Measurements from ENCODE around the gene CFAP99. TPM values are rescaled to one million over a fixed set of nuclear protein-coding genes. Genes with fewer than 3 reads are reported as not detected.

CFAP99 gene
- total RNA-seq, 4 donors from 2014 or later = not detected

- TF ChIP-seq POLR2A (IDR thresholded peaks at IDR 0.05) (no peak), CTCF (IDR thresholded peaks at IDR 0.05) (no peak)
- 58 to 60% methylated on average over 9 of the region's 9 CpGs for WGBS, 2 donors
- DNase-seq (ENCODE audit: low spot score in 2 of 2) = no peak
- no peak overlapping the region for H3K4me3 ChIP-seq (ENCODE audit: low read depth, poor library complexity, severe bottlenecking)
- intact Hi-C loops (cut with DNase I; ENCODE audit: low total_unique reads) = no loop called here
Measured at GRCh38 chr4:2419814-2420213, 1.1 kb downstream of the CFAP99 start.

GRCh38 chr4:2421928-2422327 is 3.2 kb downstream of the CFAP99 start:
- intact Hi-C loops (cut with DNase I; ENCODE audit: low total_unique reads) = no loop called here
- 83 to 85% methylated on average over 6 of the region's 6 CpGs for WGBS, 2 donors
- TF ChIP-seq CTCF (IDR thresholded peaks at IDR 0.05) = no peak
- TF ChIP-seq POLR2A (IDR thresholded peaks at IDR 0.05) = no peak
- no peak overlapping the region for H3K4me3 ChIP-seq (ENCODE audit: low read depth, poor library complexity, severe bottlenecking)
- no peak for DNase-seq (ENCODE audit: low spot score in 2 of 2)

GRCh38 chr4:2423066-2423465 is 4.3 kb downstream of the CFAP99 start:
- intact Hi-C loops (cut with DNase I; ENCODE audit: low total_unique reads) = no loop called here
- no peak for DNase-seq (ENCODE audit: low spot score in 2 of 2)
- no peak overlapping the region for H3K4me3 ChIP-seq (ENCODE audit: low read depth, poor library complexity, severe bottlenecking)
- WGBS, 2 donors = 64 to 73% methylated on average over 4 of the region's 4 CpGs
- TF ChIP-seq POLR2A (IDR thresholded peaks at IDR 0.05) (no peak), CTCF (IDR thresholded peaks at IDR 0.05) (no peak)

- no peak for DNase-seq (ENCODE audit: low spot score in 2 of 2)
- TF ChIP-seq CTCF (IDR thresholded peaks at IDR 0.05) = no peak
- TF ChIP-seq POLR2A (IDR thresholded peaks at IDR 0.05) = no peak
- no peak overlapping the region for H3K4me3 ChIP-seq (ENCODE audit: low read depth, poor library complexity, severe bottlenecking)
- WGBS, 2 donors = 71 to 80% methylated on average over 10 of the region's 10 CpGs
- intact Hi-C loops (cut with DNase I; ENCODE audit: low total_unique reads) = no loop called here
Measured at GRCh38 chr4:2423695-2424094, 4.9 kb downstream of the CFAP99 start.

GRCh38 chr4:2424581-2424980 is 5.8 kb downstream of the CFAP99 start:
- intact Hi-C loops (cut with DNase I; ENCODE audit: low total_unique reads) = no loop called here
- no peak for DNase-seq (ENCODE audit: low spot score in 2 of 2)
- 52 to 80% methylated on average over 9 to 10 of the region's 10 CpGs for WGBS, 2 donors
- no peak for TF ChIP-seq POLR2A (IDR thresholded peaks at IDR 0.05)
- H3K4me3 ChIP-seq (ENCODE audit: low read depth, poor library complexity, severe bottlenecking) = no peak overlapping the region

- H3K4me3 ChIP-seq (ENCODE audit: low read depth, poor library complexity, severe bottlenecking) = no peak overlapping the region
- intact Hi-C loops (cut with DNase I; ENCODE audit: low total_unique reads) = no loop called here
- TF ChIP-seq POLR2A (IDR thresholded peaks at IDR 0.05) = no peak
- no peak for TF ChIP-seq CTCF (IDR thresholded peaks at IDR 0.05)
- 90 to 92% methylated on average over 9 to 13 of the region's 13 CpGs for WGBS, 2 donors
- no peak for DNase-seq (ENCODE audit: low spot score in 2 of 2)
Measured at GRCh38 chr4:2425386-2426068, 6.8 kb downstream of the CFAP99 start.
